K562 (cell line): ENCODE data around the gene EFCAB13. TPM values are rescaled to one million over a fixed set of nuclear protein-coding genes. Genes with fewer than 3 reads are reported as not detected.

Experiments
- ARNT ChIP-seq, 2 experiments: fragments of 450-650 bp; IDR thresholded peaks; 2 replicates each; pipeline ENCODE4 v1.6.1; 2016; ENCODE audit warnings: mild to moderate bottlenecking in 1 of 2
- BACH1 ChIP-seq: fragments of 200-800 bp; sonication (Bioruptor generic); IDR thresholded peaks from 2 replicates; pipeline ENCODE4 v1.6.1; 2016; ENCODE audit warnings: missing genetic modification characterization, missing compliant biosample characterization
- CBFA2T2 ChIP-seq: fragments of 450-650 bp; conservative IDR thresholded peaks from 2 replicates; pipeline ENCODE4 v1.6.1; 2017; ENCODE audit warnings: mild to moderate bottlenecking
- CBFA2T3 ChIP-seq: fragments of 450-650 bp; IDR thresholded peaks from 2 replicates; pipeline ENCODE4 v1.6.1; 2017
- CEBPB ChIP-seq: fragments of 450-650 bp; IDR thresholded peaks from 2 replicates; pipeline ENCODE4 v1.6.1; 2016; ENCODE audit warnings: missing genetic modification characterization, missing compliant biosample characterization
- CREB3L1 ChIP-seq: fragments of 450-650 bp; IDR thresholded peaks from 2 replicates; pipeline ENCODE4 v1.6.1; 2014; ENCODE audit warnings: low read depth, mild to moderate bottlenecking, moderate library complexity, borderline replicate concordance
- ETV1 ChIP-seq: fragments of 450-650 bp; conservative IDR thresholded peaks from 2 replicates; pipeline ENCODE4 v1.6.1; 2016; ENCODE audit warnings: missing genetic modification characterization, control low read depth, low read depth, missing compliant biosample characterization
- FOSL1 ChIP-seq: fragments of 200-800 bp; sonication (Bioruptor generic); conservative IDR thresholded peaks from 2 replicates; pipeline ENCODE4 v1.6.1; 2016; ENCODE audit warnings: missing genetic modification characterization, missing compliant biosample characterization
- HNRNPL ChIP-seq: fragments of 200-400 bp; formaldehyde crosslinking; IDR thresholded peaks from 2 replicates; pipeline ENCODE4 v1.6.1; 2017; ENCODE audit warnings: low read depth, mild to moderate bottlenecking, low read length
- KDM1A ChIP-seq, 2 experiments: fragments of 450-650 bp; IDR thresholded peaks; 2 replicates each; pipeline ENCODE4 v1.6.1; 2016; ENCODE audit warnings: mild to moderate bottlenecking in 2 of 2
- MAFG ChIP-seq: fragments of 450-650 bp; conservative IDR thresholded peaks from 2 replicates; pipeline ENCODE4 v1.6.1; 2016; ENCODE audit warnings: missing genetic modification characterization, missing compliant biosample characterization
- MYNN ChIP-seq, 2 experiments: sonication (generic); formaldehyde crosslinking in 1 of 2; IDR thresholded peaks; 2 replicates each; pipeline versions ENCODE4 v1.5.0 to v1.6.1; 2016 to 2020; ENCODE audit warnings: antibody characterized with exemption in 1 of 2, missing genetic modification reagents in 1 of 2
- NFE2 ChIP-seq: IDR thresholded peaks from 2 replicates; pipeline ENCODE4 v1.6.1; 2014; ENCODE audit warnings: antibody characterized with exemption, low read depth
- NFIC ChIP-seq: fragments of 450-650 bp; IDR thresholded peaks from 2 replicates; pipeline ENCODE4 v1.6.1; 2017; ENCODE audit warnings: mild to moderate bottlenecking, inconsistent platforms
- PHF8 ChIP-seq: fragments of 200-600 bp; sonication (generic); IDR thresholded peaks from 2 replicates; pipeline ENCODE4 v1.6.1; 2012; ENCODE audit warnings: mixed run types, mild to moderate bottlenecking, inconsistent platforms, low read length, moderate library complexity, borderline replicate concordance
- PTTG1 ChIP-seq: fragments of 450-650 bp; IDR thresholded peaks from 2 replicates; pipeline ENCODE4 v1.6.1; 2016; ENCODE audit warnings: low read depth, mild to moderate bottlenecking, missing genetic modification characterization, missing compliant biosample characterization
- TAF7 ChIP-seq: fragments of 450-650 bp; IDR thresholded peaks from 2 replicates; pipeline ENCODE4 v1.6.1; 2016; ENCODE audit warnings: missing genetic modification characterization, missing compliant biosample characterization
- TEAD1 ChIP-seq, 2 experiments: fragments of 450-650 bp in 1 of 2; sonication (generic) in 1 of 2; formaldehyde crosslinking; IDR thresholded peaks; 2 replicates each; pipeline versions ENCODE4 v1.4.0 to v1.8.0; 2020 to 2022; ENCODE audit warnings: mild to moderate bottlenecking in 2 of 2, missing genetic modification reagents in 1 of 2
- ZNF41 ChIP-seq: fragments of 250-450 bp; sonication (Bioruptor Pico); conservative IDR thresholded peaks from 2 replicates; pipeline ENCODE4 v1.4.0; 2020; ENCODE audit warnings: mild to moderate bottlenecking
- polyA plus RNA-seq, 8 experiments: library from polyadenylated mRNA; depleted of rRNA in 4 of 8; stranded (reverse) in 5 of 8; unstranded in 3 of 8; fragments of >200 nt; fragmentation: Nextera tagmentation in 2 of 8; fragmentation: Illumina TruSeq in 1 of 8; extraction: Ambion mirVana in 2 of 8; extraction: Trizol in 1 of 8; gene quantifications; 2 replicates each; pipeline versions ENCODE4 v1.2.1 to v1.2.3, GENCODE V29; 2011 to 2014; ENCODE audit warnings: inconsistent platforms in 1 of 8, missing spikeins in 1 of 8
- total RNA-seq, 7 experiments: library from RNA; depleted of rRNA in 6 of 7; stranded (reverse); fragments of >200 nt in 6 of 7; fragmentation: Illumina TruSeq in 2 of 7; extraction: Trizol in 2 of 7; gene quantifications; 2 replicates each; pipeline versions ENCODE4 v1.2.1 to v1.2.3, GENCODE V29; 2011 to 2021; ENCODE audit warnings: low replicate concordance in 1 of 7
- TF ChIP-seq, protein P1 (sequence below): sonication (generic); IDR thresholded peaks from 2 replicates; pipeline ENCODE4 v1.6.1; 2016
- TF ChIP-seq, protein P2 (sequence below), 2 experiments: fragments of 450-650 bp in 1 of 2; IDR thresholded peaks; 2 replicates each; pipeline ENCODE4 v1.6.1; 2011 to 2017; ENCODE audit warnings: low read depth in 2 of 2, antibody characterized with exemption in 1 of 2, borderline replicate concordance in 1 of 2, low read length in 1 of 2, mild to moderate bottlenecking in 1 of 2, mixed read lengths in 1 of 2; ENCODE audit not compliant: control insufficient read depth in 1 of 2
- TF ChIP-seq, protein P3 (sequence below): sonication (generic); formaldehyde crosslinking; IDR thresholded peaks from 2 replicates; pipeline ENCODE4 v1.8.0; 2022; ENCODE audit warnings: mild to moderate bottlenecking, low read depth, missing genetic modification reagents

The EFCAB13 gene
- total and polyA plus RNA-seq, 9 of the 15 experiments (the other 6 are each of a cell fraction or from before 2014, with no cell fraction given), result 0.32 to 1.3 (median 0.95) TPM

DNA sequence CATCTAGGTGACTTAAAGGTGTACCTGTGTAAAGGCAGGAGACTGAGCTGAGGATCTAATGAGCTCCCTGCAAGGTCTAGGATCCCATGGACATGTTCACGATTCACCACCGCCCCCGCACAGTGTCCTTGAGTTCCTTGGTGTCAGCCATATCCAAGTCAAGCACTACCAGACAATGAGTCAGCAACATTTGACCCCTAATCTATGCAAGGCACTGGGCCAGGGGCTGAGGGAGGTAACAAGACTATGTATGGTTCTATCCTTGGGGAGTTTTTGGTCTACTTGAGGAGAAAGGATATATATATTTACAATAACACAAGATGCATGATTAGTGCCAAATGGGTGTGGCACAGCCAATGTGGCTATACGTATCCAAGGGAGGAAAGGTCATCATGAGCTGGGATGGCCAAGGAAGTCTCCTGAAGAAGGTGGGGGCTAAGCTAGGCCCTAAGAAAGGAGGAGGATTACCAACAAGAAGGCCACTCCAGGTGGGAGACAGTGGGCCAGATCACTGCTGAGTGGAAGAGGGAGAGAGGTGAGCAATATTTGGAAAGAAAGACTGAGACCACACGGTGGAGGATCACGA lies 35.1 kb upstream of the EFCAB13 start (continued):
- TF ChIP-seq CEBPB (tag) (no peak), CBFA2T3 (peak; percentile 94), KDM1A (IDR thresholded peaks at IDR 0.05) (peak; percentile 70 to 82), ARNT (IDR thresholded peaks at IDR 0.05) (peak in 1 of 2 experiments; percentile 71; a peak in 2 of 4 replicates), NFIC (peak; percentile 89), TEAD1 (CRISPR knock-in tag; IDR thresholded peaks at IDR 0.05) (peak in 1 of 2 experiments; percentile 63; a peak in 2 of 4 replicates), TAF7 (peak; percentile 78; the same call in 1 of the 2 replicates), NFE2 (peak; percentile 100), BACH1 (tag) (peak; percentile 94), FOSL1 (tag) (peak; percentile 87), CREB3L1 (peak; percentile 54), ZNF41 (CRISPR knock-in tag) (peak; percentile 68), ETV1 (no peak; the same call in 1 of the 2 replicates), MYNN (IDR thresholded peaks at IDR 0.05) (peak; percentile 72; the same call in 1 of the 2 replicates), MYNN (CRISPR knock-in tag; IDR thresholded peaks at IDR 0.05) (no peak), PTTG1 (tag) (no peak), HNRNPL (no peak), MAFG (peak; percentile 100), CBFA2T2 (peak; percentile 87), PHF8 (peak; percentile 18; the same call in 1 of the 2 replicates)
- TF ChIP-seq, protein P1, sequence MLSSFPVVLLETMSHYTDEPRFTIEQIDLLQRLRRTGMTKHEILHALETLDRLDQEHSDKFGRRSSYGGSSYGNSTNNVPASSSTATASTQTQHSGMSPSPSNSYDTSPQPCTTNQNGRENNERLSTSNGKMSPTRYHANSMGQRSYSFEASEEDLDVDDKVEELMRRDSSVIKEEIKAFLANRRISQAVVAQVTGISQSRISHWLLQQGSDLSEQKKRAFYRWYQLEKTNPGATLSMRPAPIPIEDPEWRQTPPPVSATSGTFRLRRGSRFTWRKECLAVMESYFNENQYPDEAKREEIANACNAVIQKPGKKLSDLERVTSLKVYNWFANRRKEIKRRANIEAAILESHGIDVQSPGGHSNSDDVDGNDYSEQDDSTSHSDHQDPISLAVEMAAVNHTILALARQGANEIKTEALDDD, result peak; percentile 87
- TF ChIP-seq, protein P2, sequence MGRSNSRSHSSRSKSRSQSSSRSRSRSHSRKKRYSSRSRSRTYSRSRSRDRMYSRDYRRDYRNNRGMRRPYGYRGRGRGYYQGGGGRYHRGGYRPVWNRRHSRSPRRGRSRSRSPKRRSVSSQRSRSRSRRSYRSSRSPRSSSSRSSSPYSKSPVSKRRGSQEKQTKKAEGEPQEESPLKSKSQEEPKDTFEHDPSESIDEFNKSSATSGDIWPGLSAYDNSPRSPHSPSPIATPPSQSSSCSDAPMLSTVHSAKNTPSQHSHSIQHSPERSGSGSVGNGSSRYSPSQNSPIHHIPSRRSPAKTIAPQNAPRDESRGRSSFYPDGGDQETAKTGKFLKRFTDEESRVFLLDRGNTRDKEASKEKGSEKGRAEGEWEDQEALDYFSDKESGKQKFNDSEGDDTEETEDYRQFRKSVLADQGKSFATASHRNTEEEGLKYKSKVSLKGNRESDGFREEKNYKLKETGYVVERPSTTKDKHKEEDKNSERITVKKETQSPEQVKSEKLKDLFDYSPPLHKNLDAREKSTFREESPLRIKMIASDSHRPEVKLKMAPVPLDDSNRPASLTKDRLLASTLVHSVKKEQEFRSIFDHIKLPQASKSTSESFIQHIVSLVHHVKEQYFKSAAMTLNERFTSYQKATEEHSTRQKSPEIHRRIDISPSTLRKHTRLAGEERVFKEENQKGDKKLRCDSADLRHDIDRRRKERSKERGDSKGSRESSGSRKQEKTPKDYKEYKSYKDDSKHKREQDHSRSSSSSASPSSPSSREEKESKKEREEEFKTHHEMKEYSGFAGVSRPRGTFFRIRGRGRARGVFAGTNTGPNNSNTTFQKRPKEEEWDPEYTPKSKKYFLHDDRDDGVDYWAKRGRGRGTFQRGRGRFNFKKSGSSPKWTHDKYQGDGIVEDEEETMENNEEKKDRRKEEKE (IDR thresholded peaks at IDR 0.05; ENCODE audit: borderline replicate concordance in 1 of 2, control insufficient read depth in 1 of 2, low read depth in 2 of 2, low read length in 1 of 2), result 0 out of 4 replicates have a peak, but pooled peaks of 1 of the 2 experiments have one; percentile 40
- TF ChIP-seq, protein P3, sequence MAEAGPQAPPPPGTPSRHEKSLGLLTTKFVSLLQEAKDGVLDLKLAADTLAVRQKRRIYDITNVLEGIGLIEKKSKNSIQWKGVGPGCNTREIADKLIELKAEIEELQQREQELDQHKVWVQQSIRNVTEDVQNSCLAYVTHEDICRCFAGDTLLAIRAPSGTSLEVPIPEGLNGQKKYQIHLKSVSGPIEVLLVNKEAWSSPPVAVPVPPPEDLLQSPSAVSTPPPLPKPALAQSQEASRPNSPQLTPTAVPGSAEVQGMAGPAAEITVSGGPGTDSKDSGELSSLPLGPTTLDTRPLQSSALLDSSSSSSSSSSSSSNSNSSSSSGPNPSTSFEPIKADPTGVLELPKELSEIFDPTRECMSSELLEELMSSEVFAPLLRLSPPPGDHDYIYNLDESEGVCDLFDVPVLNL (CRISPR knock-in tag), result no peak
